SU-DHL-6 (cell line): ENCODE data around the gene COQ8A.

Source experiments
- EZH2phosphoT487 ChIP-seq: fragments of 200-600 bp; sonication (generic), shearing (Covaris generic); conservative IDR thresholded peaks from 2 replicates; pipeline ENCODE4 v1.6.1; 2018; ENCODE audit warnings: mild to moderate bottlenecking, antibody characterized with exemption, low read length, moderate library complexity, mixed read lengths
- TF ChIP-seq, protein P1 (sequence below): fragments of 200-600 bp; sonication (generic); IDR thresholded peaks from one replicate; pipeline ENCODE4 v1.5.1; 2017; ENCODE audit warnings: antibody characterized with exemption, mild to moderate bottlenecking, low read length, moderate library complexity; ENCODE audit not compliant: insufficient read depth, poor library complexity, severe bottlenecking

DNA sequence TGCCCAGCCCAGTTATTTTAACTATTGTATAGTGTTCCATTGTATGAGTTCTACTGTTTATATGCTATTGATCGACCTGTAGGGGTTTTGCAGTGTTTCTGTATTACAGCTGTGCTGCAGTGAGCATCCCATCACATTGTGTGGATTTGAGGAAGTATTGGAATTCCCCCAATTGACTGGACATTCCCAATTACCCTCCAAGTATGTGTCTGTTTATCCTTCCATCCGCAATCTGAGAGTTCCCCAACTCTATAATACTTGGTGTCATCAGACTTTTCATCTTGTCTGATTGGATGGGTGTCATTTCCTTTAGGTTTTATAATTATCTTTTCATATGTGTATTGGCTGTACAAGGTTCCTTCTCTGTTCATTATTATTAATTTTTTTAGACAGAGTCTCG, 41.8 kb upstream of the COQ8A start:
- TF ChIP-seq, protein P1, sequence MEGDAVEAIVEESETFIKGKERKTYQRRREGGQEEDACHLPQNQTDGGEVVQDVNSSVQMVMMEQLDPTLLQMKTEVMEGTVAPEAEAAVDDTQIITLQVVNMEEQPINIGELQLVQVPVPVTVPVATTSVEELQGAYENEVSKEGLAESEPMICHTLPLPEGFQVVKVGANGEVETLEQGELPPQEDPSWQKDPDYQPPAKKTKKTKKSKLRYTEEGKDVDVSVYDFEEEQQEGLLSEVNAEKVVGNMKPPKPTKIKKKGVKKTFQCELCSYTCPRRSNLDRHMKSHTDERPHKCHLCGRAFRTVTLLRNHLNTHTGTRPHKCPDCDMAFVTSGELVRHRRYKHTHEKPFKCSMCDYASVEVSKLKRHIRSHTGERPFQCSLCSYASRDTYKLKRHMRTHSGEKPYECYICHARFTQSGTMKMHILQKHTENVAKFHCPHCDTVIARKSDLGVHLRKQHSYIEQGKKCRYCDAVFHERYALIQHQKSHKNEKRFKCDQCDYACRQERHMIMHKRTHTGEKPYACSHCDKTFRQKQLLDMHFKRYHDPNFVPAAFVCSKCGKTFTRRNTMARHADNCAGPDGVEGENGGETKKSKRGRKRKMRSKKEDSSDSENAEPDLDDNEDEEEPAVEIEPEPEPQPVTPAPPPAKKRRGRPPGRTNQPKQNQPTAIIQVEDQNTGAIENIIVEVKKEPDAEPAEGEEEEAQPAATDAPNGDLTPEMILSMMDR, result no peak
- TF ChIP-seq EZH2phosphoT487, result no peak
